Fibroblast of skin of abdomen (primary cell): ENCODE measurements around the gene JMJD4. TPM values are rescaled to one million over a fixed set of nuclear protein-coding genes. Genes with fewer than 3 reads are reported as not detected.

Experiments
- DNase-seq: peaks from one replicate; pipeline ENCODE4 v3.0.0-alpha.2; 2013
- polyA plus RNA-seq, 2 experiments: library from polyadenylated mRNA; unstranded; fragments of 120-200 nt; gene quantifications; one replicate each; pipeline ENCODE4 v1.2.1, GENCODE V29; 2013; ENCODE audit not compliant: insufficient read length in 2 of 2

Gene JMJD4, protein sequence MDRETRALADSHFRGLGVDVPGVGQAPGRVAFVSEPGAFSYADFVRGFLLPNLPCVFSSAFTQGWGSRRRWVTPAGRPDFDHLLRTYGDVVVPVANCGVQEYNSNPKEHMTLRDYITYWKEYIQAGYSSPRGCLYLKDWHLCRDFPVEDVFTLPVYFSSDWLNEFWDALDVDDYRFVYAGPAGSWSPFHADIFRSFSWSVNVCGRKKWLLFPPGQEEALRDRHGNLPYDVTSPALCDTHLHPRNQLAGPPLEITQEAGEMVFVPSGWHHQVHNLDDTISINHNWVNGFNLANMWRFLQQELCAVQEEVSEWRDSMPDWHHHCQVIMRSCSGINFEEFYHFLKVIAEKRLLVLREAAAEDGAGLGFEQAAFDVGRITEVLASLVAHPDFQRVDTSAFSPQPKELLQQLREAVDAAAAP
- polyA plus RNA-seq (2013, experiment 1 of 2; ENCODE audit: insufficient read length), result 16.1 TPM
- polyA plus RNA-seq (2013, experiment 2 of 2; ENCODE audit: insufficient read length), result 14.0 TPM

DNA sequence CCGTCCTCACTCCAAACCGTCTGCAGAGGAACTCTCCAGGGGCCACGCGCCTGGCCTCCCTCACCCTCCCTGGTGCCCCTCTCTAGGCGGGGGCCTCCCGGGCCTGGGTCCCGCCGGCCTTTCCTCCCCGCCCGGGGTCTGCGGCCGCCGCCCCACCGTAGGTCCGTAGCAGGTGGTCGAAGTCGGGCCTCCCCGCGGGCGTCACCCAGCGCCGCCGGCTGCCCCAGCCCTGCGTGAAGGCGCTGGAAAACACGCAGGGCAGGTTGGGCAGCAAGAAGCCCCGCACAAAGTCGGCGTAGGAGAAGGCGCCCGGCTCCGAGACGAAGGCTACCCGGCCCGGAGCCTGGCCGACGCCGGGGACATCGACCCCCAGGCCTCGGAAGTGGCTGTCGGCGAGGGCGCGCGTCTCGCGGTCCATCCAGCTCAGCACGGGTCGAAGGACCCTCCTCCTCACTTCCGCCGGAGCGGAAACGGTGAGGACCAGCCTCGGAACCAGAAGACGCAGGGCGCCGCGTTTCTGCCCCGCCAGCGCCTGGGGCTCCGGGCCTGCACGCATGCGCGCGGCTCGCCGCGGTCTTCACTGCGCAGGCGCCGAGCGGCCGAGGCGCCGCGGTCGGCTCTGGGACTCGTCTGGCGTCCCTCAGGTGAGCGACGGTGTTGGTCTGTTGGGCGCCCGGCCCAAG is at the start of gene JMJD4, which contains the start of gene SNAP47:
Gene JMJD4, minus strand, starts transcription at position 447 of the 683 bp plus-strand sequence. Its CDS starts 29 bp downstream, at position 418.
Gene SNAP47, plus strand, starts transcription at position 580 of the 683 bp plus-strand sequence. CDS start 12,302 bp downstream, outside the sequence.
- DNase-seq, result peak; percentile 91

DNA sequence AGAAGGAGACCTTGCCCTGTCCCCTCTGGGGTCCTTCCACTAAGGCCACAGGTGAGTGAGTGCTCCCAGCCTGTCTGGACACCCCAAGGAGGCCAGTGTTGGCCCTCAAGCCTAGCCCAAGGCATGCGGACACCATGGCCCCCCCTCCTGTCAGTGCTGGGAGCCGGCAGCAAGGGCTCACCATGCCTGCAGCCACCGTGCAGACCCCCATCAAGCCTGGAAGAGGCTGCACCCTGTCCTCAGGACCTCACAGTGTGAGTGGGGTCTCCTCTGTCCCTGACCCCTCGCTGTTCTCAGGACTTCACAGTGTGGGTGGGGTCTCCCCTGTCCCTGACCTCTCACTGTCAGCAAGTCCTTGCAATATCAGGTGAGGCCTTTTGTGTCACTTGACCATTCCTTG is 47.1 kb upstream of the JMJD4 start:
- DNase-seq, result no peak

DNA sequence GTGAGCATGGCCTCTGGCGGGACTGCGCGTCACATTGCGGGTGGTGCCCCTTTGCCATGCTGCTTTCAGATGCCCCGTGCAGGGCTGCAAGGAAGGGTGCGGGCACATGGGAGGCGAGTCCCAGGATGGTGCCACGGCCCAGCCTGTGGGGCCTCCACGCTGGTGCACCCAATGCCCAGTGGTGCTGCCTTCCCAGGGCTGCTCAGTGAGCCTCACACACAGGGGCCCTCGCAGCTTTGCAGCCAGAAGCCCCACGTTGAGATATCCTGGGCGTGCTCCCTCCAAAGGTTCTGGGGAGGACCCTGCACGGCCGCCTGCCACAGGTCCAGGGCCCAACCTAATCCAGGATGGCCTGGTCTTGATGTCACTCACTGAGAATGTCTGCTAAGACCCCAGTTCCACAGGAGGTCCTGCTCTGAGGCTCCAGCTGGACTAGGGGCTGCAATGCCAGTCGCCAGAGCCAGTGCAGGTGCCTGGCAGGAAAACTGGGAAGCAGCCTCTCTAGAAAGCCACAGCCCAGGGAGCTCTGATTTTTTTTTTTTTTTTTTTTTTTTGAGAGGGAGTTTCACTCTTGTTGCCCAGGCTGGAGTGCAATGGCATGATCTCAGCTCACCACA is 46.3 kb upstream of the JMJD4 start:
- no peak for DNase-seq

DNA sequence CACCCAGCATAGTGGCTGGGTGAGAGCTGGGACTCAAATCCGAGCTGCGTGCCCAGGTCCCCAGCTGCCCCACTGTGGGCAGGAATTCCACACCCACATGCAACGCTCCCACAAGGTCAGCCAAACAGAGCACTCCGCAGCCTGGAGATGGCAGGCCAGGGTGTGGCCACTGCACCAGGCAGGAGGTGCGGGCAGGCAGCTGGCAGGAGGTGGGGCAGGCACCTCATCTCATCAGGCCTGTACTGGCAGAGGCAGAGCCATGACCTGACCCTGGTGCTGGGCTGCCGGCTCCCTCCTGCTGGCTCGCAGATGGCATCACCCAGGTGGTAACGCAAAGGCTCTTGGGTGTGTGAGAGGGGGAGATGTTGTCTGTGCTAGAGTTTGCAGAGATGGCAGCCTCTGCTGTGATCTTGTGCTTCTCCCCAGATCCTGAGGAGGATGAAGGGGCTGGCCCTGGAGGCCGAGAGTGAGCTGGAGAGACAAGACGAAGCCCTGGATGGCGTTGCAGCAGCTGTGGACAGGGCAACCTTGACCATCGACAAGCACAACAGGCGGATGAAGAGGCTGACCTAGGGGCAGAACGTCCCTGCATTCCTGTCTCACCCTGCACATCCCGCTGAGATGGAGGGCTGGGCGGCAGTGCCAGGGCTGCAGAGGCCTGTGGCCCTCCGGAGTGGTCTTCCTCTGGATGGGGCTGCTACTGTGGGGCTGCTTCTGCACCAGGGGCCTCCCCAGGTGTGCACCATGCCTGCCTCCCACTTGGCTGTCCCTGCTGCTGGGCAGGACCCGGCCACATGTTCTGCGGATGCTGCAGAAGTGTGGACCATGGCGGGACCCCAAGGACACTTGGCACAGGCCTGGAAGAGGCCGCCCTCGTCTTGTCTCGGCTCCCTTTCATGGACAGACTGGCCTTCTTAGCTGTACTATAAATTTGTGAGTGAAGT is 45.3 kb upstream of the JMJD4 start:
- DNase-seq, result no peak

DNA sequence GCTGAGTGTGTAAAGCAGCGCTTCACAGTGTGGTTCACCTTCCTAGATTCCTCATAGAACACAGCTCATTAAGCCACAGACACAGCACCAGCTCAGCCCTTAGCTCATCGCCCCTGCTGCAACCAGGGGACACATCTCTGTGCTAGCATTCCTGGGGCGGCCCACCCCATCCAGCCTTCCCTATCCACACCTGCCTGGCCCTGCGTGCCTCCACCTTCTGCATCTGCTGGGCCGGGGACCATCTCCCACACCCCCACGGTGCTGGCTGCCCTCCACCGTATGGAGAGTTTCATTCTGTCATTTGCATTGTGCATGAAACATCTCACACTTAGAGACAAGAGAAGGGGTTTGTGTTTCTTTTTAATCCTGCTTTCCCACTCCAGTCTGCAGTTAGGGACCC is 44.6 kb upstream of the JMJD4 start:
- DNase-seq, result no peak

DNA sequence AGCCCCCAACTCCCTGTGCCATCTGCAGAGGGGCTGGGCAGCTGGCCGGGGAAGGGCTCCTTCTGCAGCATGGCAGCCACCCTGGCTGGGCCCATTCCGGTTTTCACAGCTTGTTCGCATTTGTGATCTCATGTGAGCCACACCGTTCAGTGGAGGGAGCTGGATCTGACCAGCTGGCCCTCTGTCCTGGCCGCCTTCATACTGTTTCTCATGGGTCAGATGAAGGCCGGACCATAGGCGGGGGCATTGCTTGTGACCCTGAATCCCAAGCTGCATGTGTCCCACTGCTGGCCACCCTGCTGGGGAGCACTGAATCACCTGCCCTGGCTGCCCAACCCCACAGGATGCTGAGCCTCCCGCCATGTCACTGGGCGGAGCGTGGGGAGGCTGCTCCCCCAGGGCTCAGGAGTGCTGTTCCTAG is 43.9 kb upstream of the JMJD4 start:
- no peak for DNase-seq

DNA sequence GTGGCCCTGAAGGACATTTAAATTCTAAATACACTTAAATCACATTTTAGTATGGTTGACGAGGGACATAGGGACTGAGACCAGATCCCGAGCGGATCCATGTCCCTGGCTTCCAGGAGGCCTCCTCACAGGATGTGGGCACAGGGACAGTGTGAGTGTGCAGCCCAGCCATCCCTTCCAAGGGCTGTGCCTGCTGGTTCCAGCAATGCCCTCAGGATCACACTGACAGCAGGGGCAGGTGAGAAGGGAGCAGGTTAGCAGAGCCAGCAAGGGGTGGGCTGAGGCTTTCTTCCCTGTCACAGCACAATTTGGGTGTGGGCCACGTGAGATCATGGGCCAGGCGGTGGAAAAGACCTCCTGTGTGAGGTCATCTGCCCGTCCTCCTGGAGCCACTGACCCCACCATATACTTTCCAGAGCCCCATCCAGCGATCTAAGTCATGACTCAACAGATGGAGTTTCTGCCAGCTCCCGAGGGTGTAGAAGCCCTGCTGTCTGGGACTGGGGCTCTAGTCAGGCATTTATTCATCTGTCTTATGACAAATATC is 43.4 kb upstream of the JMJD4 start:
- peak; percentile 57 for DNase-seq

DNA sequence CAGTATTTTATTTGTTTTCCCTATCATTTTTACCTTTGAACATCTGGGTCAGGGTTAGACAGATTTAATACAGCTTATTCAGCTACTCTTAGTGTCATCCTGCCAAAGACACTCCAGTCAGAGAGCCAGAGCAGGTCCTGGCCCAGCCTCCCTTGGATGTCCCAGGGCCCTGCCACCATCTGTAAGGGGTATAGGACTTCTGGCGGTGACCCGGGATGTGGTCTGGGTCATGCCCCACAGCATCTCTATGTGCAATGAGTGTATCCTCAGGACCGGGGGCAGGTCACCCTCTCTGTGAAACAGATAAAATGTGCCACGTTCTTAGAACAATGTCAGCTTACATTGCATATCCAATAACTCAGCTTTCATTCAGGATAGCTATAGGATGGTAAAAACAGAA is 42.5 kb upstream of the JMJD4 start:
- no peak for DNase-seq

DNA sequence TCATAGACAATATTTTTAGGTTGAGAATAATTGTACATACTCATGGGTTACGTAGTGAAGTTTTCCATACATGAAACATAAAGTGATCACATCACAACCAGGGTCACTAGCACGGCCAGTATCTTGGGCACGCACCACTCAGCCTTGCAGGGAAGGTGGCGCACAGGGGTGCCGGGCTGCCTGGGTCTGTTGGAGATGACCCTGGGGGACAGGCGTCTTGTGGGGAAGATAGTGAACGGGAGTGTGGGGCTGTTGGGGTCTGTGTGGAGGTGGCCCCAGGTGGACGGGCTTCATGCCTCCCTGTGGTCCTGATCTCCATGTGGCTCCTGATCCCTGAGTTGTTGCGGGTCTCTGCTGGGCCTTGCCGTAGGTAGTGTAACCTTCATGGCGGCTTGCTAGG is 42.1 kb upstream of the JMJD4 start:
- no peak for DNase-seq

DNA sequence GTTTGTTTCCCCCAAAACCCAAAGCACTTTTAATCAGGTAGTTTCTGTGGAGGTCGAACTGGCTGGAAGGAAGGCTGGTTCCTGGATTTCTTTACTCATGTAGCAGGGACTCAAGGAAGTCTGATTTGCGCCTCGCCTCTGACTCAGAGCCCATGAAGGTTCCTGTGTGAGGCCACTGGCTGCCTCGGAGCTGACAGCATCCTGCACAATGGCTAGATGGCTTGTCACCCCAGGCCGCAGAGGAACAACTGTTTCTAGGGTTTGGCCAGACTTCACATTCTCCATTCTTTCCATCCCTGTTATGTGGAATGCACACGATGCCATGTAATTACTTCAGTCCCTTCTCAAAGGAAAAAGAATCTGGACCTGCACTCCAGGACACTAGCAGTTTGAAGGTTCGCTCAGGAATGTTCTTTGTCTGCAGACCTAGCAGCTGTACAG is 41.2 kb upstream of the JMJD4 start:
- peak; percentile 93 for DNase-seq

DNA sequence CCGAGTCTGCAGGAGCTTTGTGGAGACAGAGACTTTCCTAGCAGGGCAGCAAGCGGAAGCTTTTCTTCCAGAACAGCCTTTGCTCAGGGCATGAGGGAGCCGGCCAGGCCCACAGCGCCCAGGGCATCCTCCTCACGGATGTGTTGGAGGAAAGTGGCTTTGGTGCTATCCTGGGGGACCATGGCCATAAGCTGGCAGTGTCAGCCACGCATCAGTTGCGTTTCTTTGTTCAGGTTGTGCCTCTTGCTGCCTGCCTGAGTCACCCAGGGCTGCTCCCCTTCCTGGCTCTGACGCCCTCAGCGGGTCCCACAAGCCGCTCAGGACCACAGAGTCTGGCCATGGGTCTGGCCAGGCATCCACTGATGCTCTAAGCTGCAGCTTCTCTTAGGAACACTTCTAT is 40.7 kb upstream of the JMJD4 start:
- DNase-seq, result no peak

DNA sequence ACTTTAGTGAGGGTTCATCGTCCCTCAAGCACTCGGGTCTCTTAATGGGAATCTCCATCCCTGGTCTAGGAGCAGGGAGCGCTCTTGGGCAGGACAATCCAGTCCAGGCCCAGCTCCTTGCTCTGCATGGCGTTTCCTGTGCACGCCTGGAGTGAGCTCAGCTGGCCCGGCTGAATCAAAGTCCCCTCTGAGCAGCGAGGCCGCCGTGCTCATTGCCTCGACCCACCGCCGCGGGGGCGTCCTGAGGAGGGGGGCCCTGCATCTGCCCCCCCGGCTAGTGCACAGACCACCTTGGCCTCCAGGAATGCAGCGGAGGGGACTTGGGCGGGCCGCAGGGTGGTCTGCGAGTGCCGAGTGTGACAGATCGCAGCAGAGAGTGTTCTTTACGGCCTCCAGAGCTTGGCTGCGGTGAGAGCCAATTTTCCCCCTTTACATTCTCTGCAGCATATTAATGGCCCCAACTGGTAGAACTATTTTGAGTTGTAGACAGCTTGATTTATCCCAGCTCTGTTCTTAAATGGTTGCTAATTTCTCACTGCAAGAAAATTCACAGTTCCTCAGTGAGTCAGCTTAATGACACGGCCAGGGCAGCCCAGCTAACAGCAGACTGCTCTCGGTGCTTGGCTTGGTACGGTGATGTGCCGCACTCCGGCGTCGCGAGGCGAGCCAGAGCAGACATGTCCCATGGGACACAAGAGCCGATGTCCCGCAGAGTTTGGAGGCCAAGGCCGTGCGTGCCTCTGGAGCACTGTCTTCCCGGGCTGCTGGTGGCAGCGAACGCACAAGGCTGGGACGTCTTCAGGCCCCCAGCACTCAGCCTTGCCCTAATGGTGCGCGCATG is 39.9 kb upstream of the JMJD4 start:
- DNase-seq, result peak; percentile 97

DNA sequence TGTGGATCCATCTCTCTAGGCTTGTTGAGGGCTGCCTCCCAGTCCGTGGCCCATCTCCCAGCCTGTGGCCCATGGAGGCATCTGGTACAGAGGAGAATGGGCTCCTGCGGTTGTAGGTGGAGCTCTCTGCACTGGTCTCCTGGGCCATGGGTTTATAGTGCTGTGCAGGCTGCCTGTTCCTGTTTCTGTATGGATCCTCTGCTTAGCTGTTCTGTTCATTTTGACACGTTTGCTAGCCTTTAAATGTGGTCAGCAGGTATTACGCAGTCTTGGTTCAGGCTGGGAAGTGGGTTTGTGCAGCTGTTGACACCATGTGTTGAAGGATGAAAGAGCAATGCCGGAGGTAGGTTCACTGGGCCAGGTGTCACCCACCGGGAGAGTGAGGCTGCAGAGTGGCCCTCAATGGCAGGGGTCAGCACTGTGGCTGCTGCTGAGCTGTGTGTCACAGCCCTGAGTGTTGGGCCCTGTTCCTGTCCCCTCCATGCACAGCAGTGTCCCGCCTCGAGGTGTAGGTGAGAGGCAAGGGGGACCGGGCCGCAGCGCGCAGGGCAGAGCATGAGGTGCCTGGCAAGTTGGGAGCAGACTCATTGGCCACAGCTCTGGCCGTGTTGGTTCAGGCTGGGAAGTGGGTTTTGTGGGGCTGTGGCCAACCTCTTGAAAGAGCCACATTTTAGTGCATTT is 39.1 kb upstream of the JMJD4 start:
- no peak for DNase-seq

DNA sequence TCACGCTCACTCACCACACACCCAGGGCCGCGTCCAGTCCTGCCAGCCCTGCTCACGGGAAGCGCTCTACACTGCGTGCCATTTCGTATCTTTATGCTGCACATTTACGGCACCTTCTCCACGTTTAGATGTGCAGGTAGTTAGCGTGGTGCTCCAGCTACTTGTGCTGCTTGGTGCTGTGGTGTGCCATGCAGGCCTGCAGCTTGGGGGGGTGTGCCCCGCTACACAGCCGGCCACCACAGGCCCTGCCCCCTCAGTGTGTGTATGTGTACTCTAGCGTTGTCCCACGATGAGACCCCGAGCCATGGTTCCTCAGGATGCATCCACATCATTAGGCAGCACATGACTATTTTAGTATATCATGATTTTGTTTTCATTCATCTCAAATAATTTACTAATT is 38.5 kb upstream of the JMJD4 start:
- DNase-seq, result no peak

DNA sequence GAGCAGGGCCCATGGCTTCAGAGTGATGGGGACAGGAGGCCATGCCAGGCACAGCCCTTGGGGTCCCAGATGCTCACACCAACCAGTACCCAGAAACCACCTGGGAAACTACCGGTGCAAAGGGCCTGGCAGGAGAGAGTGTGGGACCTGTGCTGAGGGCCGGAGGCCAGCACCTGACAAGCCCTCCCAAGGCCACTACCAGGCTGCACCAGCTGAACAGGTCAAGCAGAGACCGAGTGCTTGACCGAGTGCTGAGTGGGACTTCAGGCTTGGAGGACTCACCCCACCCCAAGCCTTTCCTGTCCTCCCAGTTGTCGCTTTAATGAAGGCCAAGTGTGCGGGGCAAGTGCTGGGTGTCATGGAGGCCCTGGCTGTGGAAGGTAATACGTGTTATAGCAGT is 36.7 kb upstream of the JMJD4 start:
- no peak for DNase-seq

DNA sequence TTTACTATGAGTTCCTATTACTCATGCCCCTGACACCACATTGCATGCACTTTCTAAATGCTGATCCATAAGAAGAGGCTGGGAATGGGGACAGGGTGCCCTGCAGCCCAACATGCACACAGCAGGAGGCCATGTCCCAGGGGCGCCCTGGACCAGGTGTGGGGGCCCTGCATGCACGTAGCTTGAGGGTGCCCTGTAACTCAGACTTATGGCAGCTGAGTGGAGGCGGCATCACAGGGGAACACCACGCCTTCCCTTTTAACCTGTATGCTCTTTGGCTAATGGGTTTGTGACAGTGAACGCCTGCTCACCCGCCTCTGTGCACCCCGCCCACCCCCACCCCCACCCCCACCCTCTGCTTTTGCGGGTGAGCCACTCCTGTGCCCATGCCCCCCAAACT is 36.2 kb upstream of the JMJD4 start:
- DNase-seq, result no peak

DNA sequence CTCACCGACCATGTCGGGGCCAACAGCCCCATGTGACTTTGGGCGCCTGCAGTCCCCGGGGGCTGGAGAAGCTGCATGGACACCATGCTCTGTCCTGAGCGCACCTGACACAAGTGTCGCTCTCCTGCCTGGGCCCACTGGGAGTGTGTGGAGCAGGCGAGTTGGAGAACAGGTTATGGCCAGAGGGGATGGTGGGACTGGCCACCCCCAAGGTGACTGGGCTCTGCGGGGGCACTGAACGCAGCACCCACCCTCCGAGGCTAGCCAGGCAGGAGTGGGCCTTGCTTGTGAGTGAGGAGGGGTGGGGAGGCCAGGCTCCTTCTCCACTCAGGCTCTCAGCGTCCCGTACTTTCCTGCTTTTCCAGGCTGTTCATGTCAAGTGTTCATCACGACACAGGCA is 35.7 kb upstream of the JMJD4 start:
- no peak for DNase-seq

DNA sequence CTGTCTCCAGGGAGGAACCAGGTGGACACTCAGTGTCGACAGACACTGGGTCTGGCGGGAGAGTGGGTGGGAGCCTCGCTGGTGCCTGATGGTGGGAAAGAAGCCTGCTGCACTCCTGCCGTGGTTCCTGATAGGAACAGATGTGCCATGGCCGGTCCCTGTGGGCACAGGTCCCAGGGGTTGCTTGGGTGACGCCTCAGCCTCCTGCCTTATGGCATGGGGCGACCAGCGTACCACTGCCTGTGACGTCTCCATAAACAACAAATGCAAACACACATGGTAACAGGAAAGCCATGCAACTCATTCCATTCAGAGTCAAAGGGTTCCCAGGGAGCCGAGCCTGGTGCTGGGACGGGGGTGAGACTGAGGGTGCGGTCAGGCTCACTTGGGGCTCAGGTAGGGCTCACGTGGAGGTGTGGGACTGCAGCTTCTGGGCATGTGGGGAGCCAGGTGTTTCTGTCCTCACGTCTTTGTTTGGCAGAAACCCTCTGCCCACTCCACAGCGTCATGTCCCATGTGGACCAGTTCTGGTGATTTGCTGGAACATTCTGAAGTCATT is 34.9 kb upstream of the JMJD4 start:
- DNase-seq, result no peak

DNA sequence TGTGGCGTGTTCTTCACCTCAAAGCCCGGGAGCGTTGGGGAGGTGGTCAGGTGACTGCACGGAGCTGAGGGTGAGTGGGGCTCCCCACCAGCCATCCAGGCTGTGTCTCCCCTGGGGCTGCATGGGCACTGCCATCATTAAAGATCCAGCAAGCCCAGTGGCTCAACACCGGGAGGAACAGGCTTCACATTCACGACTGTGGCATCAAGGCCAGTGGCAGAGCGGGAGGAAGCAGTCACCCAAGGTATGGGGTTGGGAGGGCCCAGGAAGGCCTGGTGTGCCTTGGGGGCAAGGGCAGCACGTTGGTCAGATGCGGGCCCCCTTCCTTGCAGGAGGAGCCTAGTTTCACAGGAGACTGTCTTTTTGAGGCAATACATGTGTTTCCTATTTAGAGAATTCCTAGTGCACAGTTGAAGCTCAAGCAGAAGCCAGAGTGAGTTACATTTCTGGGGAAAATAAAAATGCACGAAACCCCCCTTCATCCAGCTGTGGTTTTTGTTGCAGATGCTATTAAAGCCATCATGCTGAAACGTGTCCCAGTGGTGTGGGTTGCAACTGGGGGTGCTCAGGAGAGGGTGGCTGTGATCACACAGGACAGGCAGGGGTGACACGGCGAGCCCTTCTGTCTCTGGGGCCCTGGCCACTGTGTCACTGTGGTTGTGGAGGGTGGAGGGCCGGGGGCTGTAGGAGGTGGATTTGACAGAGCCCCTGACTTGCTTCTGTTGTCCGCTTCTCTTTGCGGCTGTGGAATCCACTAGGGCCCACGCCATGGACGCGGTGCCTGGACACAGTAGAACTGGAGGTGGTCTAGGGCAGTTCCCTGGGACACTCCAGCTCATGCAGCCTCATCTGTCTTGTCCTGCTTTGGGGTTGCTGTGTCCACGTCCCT is 34.2 kb upstream of the JMJD4 start:
- peak; percentile 59 for DNase-seq
